AG04449 (cell line): ENCODE measurements around the gene FCN2.

Experiments
- CTCF ChIA-PET: fragments of 350-600 bp; formaldehyde crosslinking; extraction: SDS; loops from one replicate; lab custom pipeline; 2021; ENCODE audit warnings: antibody characterized with exemption; lab: Yijun Ruan, JAX
- POLR2A ChIA-PET: fragments of 400-600, 350-600 bp; formaldehyde crosslinking; extraction: SDS; loops from one replicate; lab custom pipeline; 2020; ENCODE audit warnings: antibody characterized with exemption, inconsistent platforms; lab: Yijun Ruan, JAX
- DNase-seq: peaks from one replicate; pipeline ENCODE4 v3.0.0-alpha.2; 2010; ENCODE audit warnings: low read depth, low spot score
- H3K4me3 ChIP-seq: 2 replicates; pipeline ENCODE4 v1.5.1; 2011; ENCODE audit warnings: low read depth, mild to moderate bottlenecking, control low read depth, low read length
- CTCF ChIP-seq: IDR thresholded peaks from one replicate; pipeline ENCODE4 v1.5.1; 2011; ENCODE audit warnings: mild to moderate bottlenecking, moderate library complexity, low read length, control low read depth, inconsistent platforms; ENCODE audit not compliant: insufficient read depth; ENCODE audit errors: missing control alignments

The FCN2 gene

GRCh38 chr9:134892820-134893420 lies 12.3 kb downstream of the FCN2 start:
- POLR2A ChIA-PET, result no interaction called here
- no peak overlapping the region for H3K4me3 ChIP-seq
- no peak for DNase-seq
- TF ChIP-seq CTCF, result no peak
- CTCF ChIA-PET, result no interaction called here

GRCh38 chr9:134894136-134894860 lies 13.7 kb downstream of the FCN2 start:
- POLR2A ChIA-PET, result no interaction called here
- CTCF ChIA-PET, result no interaction called here
- DNase-seq, result no peak
- no peak for TF ChIP-seq CTCF
- no peak overlapping the region for H3K4me3 ChIP-seq

GRCh38 chr9:134895097-134895496 lies 14.5 kb downstream of the FCN2 start:
- ChIA-PET POLR2A (no interaction called here), CTCF (no interaction called here)
- no peak overlapping the region for H3K4me3 ChIP-seq
- TF ChIP-seq CTCF, result no peak
- no peak for DNase-seq

GRCh38 chr9:134895567-134895907 lies 14.9 kb downstream of the FCN2 start:
- no peak overlapping the region for H3K4me3 ChIP-seq
- ChIA-PET CTCF (no interaction called here), POLR2A (no interaction called here)
- no peak for TF ChIP-seq CTCF
- no peak for DNase-seq

- DNase-seq, result peak; percentile 21
- TF ChIP-seq CTCF, result no peak
- POLR2A ChIA-PET, result no interaction called here
- CTCF ChIA-PET, result no interaction called here
- no peak overlapping the region for H3K4me3 ChIP-seq
These were observed 15.6 kb downstream of the FCN2 start for GRCh38 chr9:134895908-134896833.
